K562 (cell line): Measurements from ENCODE around the gene ZNF641. TPM values are rescaled to one million over a fixed set of nuclear protein-coding genes. Genes with fewer than 3 reads are reported as not detected.

ENCODE experiments used
- CREB3 ChIP-seq: fragments of 450-650 bp; conservative IDR thresholded peaks from 2 replicates; pipeline ENCODE4 v1.6.1; 2016; ENCODE audit warnings: missing genetic modification characterization, low read depth, mild to moderate bottlenecking, missing compliant biosample characterization, moderate library complexity
- CREB5 ChIP-seq: fragments of 250-450 bp; sonication (Bioruptor Pico); IDR thresholded peaks from 2 replicates; pipeline ENCODE4 v1.5.0; 2020; ENCODE audit warnings: mild to moderate bottlenecking
- CUX1 ChIP-seq: fragments of 200-800 bp; sonication (Bioruptor generic); IDR thresholded peaks from 2 replicates; pipeline ENCODE4 v1.6.1; 2016; ENCODE audit warnings: missing genetic modification characterization, missing compliant biosample characterization
- DACH1 ChIP-seq: fragments of 450-650 bp; IDR thresholded peaks from 2 replicates; pipeline ENCODE4 v1.6.1; 2018; ENCODE audit not compliant: partially characterized antibody
- ELF2 ChIP-seq: fragments of 250-450 bp; sonication (Bioruptor Pico); IDR thresholded peaks from 2 replicates; pipeline ENCODE4 v1.5.0; 2021; ENCODE audit warnings: mild to moderate bottlenecking
- FOSL1 ChIP-seq: fragments of 200-800 bp; sonication (Bioruptor generic); conservative IDR thresholded peaks from 2 replicates; pipeline ENCODE4 v1.6.1; 2016; ENCODE audit warnings: missing genetic modification characterization, missing compliant biosample characterization
- NCOA4 ChIP-seq: fragments of 450-650 bp; IDR thresholded peaks from 2 replicates; pipeline ENCODE4 v1.6.1; 2018; ENCODE audit warnings: mild to moderate bottlenecking; ENCODE audit not compliant: partially characterized antibody
- TAF9B ChIP-seq: fragments of 450-650 bp; IDR thresholded peaks from 2 replicates; pipeline ENCODE4 v1.6.1; 2018; ENCODE audit warnings: mild to moderate bottlenecking; ENCODE audit not compliant: partially characterized antibody
- ZNF583 ChIP-seq: fragments of 250-450 bp; sonication (Bioruptor Pico); IDR thresholded peaks from 2 replicates; pipeline ENCODE4 v1.4.0; 2020
- polyA plus RNA-seq, 8 experiments: library from polyadenylated mRNA; depleted of rRNA in 4 of 8; stranded (reverse) in 5 of 8; unstranded in 3 of 8; fragments of >200 nt; fragmentation: Nextera tagmentation in 2 of 8; fragmentation: Illumina TruSeq in 1 of 8; extraction: Ambion mirVana in 2 of 8; extraction: Trizol in 1 of 8; gene quantifications; 2 replicates each; pipeline versions ENCODE4 v1.2.1 to v1.2.3, GENCODE V29; 2011 to 2014; ENCODE audit warnings: inconsistent platforms in 1 of 8, missing spikeins in 1 of 8
- total RNA-seq, 7 experiments: library from RNA; depleted of rRNA in 6 of 7; stranded (reverse); fragments of >200 nt in 6 of 7; fragmentation: Illumina TruSeq in 2 of 7; extraction: Trizol in 2 of 7; gene quantifications; 2 replicates each; pipeline versions ENCODE4 v1.2.1 to v1.2.3, GENCODE V29; 2011 to 2021; ENCODE audit warnings: low replicate concordance in 1 of 7
- TF ChIP-seq, protein P1 (sequence below): fragments of 450-650 bp; IDR thresholded peaks from 2 replicates; pipeline ENCODE4 v1.6.1; 2016; ENCODE audit warnings: low read depth
- TF ChIP-seq, protein P2 (sequence below): fragments of 250-450 bp; sonication (Bioruptor Pico); IDR thresholded peaks from 2 replicates; pipeline ENCODE4 v1.5.0; 2021

ZNF641 gene
- total and polyA plus RNA-seq, 9 of the 15 experiments (the other 6 are each of a cell fraction or from before 2014, with no cell fraction given): 2.5 to 15.6 (median 9.2) TPM

DNA sequence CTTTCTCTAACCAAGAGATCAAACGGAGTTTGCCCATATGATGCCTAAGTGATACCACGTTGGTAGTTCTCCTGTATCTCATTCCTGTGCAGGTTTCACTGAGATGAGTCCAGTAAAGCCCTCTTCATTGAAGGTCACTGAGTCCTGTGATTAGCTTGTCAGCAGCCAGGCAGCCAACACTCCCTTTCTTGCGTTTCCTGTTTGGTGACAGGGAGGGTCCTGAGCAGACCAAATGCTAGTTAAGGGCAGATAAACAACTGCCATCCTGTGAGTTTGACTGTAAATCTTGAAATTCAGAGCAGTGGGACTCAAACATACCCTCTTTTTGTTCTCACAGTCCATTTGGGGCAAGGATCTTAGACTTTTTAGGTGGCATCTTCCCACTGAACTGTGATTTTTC lies 39.4 kb downstream of the ZNF641 start (continued):
- TF ChIP-seq, protein P1, sequence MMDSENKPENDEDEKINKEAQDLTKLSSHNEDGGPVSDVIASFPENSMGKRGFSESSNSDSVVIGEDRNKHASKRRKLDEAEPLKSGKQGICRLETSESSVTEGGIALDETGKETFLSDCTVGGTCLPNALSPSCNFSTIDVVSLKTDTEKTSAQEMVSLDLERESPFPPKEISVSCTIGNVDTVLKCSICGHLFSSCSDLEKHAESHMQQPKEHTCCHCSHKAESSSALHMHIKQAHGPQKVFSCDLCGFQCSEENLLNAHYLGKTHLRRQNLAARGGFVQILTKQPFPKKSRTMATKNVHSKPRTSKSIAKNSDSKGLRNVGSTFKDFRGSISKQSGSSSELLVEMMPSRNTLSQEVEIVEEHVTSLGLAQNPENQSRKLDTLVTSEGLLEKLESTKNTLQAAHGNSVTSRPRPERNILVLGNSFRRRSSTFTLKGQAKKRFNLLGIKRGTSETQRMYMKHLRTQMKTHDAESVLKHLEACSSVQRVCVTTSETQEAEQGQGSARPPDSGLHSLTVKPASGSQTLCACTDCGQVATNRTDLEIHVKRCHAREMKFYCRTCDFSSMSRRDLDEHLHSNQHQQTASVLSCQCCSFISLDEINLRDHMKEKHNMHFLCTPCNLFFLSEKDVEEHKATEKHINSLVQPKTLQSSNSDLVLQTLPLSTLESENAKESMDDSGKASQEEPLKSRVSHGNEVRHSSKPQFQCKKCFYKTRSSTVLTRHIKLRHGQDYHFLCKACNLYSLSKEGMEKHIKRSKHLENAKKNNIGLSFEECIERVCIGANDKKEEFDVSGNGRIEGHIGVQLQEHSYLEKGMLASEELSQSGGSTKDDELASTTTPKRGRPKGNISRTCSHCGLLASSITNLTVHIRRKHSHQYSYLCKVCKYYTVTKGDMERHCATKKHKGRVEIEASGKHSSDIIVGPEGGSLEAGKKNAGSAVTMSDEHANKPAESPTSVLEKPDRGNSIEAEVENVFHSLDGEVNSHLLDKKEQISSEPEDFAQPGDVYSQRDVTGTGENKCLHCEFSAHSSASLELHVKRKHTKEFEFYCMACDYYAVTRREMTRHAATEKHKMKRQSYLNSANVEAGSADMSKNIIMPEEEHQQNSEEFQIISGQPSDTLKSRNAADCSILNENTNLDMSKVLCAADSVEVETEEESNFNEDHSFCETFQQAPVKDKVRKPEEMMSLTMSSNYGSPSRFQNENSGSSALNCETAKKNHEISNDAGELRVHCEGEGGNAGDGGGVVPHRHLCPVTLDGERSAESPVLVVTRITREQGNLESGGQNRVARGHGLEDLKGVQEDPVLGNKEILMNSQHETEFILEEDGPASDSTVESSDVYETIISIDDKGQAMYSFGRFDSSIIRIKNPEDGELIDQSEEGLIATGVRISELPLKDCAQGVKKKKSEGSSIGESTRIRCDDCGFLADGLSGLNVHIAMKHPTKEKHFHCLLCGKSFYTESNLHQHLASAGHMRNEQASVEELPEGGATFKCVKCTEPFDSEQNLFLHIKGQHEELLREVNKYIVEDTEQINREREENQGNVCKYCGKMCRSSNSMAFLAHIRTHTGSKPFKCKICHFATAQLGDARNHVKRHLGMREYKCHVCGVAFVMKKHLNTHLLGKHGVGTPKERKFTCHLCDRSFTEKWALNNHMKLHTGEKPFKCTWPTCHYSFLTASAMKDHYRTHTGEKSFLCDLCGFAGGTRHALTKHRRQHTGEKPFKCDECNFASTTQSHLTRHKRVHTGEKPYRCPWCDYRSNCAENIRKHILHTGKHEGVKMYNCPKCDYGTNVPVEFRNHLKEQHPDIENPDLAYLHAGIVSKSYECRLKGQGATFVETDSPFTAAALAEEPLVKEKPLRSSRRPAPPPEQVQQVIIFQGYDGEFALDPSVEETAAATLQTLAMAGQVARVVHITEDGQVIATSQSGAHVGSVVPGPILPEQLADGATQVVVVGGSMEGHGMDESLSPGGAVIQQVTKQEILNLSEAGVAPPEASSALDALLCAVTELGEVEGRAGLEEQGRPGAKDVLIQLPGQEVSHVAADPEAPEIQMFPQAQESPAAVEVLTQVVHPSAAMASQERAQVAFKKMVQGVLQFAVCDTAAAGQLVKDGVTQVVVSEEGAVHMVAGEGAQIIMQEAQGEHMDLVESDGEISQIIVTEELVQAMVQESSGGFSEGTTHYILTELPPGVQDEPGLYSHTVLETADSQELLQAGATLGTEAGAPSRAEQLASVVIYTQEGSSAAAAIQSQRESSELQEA: no peak
- no peak for TF ChIP-seq CREB3 (tag)
- TF ChIP-seq FOSL1: no peak
- TF ChIP-seq ELF2 (CRISPR knock-in tag): no peak
- TF ChIP-seq TAF9B: no peak
- TF ChIP-seq NCOA4: no peak
- no peak for TF ChIP-seq ZNF583 (CRISPR knock-in tag)
- TF ChIP-seq, protein P2, sequence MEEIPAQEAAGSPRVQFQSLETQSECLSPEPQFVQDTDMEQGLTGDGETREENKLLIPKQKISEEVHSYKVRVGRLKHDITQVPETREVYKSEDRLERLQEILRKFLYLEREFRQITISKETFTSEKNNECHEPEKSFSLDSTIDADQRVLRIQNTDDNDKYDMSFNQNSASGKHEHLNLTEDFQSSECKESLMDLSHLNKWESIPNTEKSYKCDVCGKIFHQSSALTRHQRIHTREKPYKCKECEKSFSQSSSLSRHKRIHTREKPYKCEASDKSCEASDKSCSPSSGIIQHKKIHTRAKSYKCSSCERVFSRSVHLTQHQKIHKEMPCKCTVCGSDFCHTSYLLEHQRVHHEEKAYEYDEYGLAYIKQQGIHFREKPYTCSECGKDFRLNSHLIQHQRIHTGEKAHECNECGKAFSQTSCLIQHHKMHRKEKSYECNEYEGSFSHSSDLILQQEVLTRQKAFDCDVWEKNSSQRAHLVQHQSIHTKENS: no peak
- TF ChIP-seq DACH1: no peak
- TF ChIP-seq CREB5: no peak
- no peak for TF ChIP-seq CUX1 (CRISPR knock-in tag)
